CD4-positive, alpha-beta T cell treated with Interleukin-1 beta for 1 hour (primary cell): ENCODE data around the gene DIO3.

Source experiments
- DNase-seq, 2 donors: peaks; one replicate each; pipeline ENCODE4 v3.0.0-alpha.2; 2020 to 2022

Gene DIO3

DNA sequence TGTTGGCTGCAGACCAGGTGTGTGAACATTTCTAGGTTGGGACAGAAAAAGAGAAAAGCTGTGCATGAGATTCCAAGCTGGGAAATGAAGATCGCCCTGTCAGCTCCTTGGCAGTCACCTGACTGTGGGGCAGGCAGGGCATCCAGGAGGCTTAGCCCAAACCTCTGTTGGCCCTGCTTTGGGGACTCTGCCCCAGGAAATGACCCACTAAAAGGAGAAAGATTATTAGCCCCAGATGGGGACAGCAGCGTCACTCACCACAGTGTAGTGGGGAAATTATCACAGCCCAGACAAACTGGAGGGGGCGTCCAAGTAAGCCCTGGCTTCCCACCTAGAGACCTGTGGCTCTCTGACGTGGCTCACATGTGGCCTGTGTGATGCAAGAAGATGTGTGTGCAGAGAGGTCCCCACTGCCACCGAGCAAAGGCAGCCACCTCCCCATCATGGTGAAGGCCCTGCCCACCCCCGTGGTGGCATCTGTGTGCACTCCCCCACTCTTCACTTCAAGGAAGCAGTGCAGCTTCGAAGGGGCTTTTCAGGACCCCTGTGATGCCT lies 39.1 kb downstream of the DIO3 start:
- no peak for DNase-seq

DNA sequence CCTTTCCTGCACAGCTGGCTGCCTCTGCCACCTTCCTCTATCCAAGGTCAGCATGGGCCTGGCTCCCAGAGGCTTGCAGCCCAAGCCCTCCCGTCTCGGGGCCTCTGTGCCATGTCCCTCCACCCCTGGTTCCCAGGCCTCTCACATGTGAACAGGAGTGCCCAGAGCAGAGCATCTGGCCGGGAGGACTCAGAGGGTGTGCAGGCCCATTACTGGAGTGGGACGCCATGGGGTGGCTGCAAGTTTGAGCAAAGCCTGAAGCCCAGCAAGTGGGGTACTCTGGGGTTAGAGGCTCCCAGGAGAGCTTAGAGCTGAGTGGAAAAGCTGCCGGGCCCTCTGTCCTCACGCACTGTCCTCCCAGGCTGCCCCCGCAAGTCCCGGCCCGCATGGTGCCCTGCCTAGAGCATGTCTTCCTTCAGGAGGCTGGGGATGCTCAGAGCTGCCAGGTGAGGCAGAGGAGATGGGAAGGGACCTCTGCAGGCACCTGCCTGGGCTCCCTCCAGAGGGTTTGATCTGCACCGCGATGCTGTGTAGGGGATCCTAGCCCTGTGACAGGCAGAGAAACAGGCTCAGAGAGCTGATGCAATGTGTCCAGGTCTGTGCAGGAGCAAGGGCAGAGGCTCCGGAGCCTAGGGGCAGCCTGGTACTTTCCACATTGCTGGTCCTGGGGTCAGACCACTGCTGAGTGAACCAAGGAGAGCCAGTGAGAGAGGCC lies 39.8 kb downstream of the DIO3 start:
- DNase-seq: no peak

DNA sequence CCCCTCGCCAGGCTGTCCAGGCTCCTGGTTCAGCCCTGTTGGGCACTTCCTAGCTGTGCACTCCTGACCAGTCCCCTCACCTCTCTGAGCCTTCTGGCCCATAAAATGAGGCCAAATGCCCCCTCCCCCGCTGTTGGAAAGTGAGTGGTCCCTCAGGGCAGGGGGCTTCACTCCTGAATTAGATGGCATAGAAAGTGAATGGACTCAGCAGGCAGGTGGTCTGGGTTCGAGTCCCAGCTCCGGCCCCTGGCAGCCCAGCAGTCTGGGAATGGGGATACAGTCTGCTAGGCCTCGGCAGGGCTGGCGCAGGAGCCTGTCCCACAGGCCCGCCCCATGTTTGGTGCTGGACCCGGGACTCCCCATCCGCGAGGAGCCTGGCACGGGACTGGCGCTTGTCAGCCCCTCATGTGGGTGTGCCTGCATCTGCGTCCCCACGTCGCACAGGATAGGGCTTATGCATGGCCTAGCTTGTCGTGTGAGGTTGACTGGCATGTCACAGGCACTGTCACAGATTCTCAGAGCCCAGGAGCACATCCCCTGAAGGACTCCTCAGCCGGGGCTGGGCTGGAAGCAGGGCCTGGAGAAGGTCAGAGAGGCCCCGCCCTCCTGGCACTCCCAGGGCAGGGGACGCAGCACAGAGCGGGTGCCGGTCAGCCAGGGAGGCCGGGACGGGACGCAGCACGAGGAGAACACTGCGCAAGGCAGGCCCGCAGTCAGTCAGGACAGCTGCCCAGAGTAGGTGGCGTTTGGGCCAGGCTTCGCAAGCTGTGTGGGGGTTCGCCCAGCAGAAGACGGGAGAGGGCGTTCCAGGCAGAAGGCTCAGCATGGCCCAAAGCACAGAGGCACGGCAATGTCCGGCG lies 40.5 kb downstream of the DIO3 start:
- DNase-seq: no peak

DNA sequence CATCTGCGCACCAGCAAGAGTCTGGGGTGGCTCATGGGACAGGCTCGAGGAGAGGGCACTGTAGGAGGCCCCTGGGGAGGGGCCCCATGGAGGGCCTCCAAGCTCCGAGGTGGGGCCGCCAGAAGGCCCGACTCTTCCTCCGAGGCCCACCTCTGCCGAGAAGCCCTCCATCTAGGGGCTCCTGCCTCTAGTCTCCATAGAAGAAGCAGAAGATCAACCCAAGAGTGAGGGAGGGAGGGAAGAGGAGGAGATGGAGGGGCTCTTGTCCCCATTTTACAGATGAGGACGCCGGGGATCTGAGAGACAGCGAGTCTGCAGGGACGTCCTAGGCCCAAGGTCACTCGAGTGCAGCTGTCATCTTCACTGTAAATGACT lies 41.2 kb downstream of the DIO3 start:
- no peak for DNase-seq

DNA sequence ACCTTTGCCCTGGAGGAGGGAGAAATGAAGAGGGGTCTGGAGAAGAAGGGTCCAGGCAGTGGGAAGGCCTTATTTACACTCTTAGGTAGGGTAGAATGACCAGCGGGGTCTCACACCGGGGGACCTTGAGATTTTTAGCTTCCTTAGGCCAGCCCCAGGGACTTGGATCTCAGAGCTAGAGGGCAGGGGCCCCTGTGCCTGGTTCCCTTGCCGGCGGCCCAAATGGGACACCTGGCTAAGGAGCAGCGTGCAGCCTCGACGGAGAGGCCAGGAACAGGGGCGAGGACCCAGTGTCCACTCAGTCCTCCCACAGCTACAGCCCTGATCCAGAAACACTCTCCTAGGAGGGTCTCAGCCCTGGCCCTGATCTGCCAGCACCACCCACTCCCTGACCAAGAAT lies 41.8 kb downstream of the DIO3 start:
- DNase-seq: no peak

DNA sequence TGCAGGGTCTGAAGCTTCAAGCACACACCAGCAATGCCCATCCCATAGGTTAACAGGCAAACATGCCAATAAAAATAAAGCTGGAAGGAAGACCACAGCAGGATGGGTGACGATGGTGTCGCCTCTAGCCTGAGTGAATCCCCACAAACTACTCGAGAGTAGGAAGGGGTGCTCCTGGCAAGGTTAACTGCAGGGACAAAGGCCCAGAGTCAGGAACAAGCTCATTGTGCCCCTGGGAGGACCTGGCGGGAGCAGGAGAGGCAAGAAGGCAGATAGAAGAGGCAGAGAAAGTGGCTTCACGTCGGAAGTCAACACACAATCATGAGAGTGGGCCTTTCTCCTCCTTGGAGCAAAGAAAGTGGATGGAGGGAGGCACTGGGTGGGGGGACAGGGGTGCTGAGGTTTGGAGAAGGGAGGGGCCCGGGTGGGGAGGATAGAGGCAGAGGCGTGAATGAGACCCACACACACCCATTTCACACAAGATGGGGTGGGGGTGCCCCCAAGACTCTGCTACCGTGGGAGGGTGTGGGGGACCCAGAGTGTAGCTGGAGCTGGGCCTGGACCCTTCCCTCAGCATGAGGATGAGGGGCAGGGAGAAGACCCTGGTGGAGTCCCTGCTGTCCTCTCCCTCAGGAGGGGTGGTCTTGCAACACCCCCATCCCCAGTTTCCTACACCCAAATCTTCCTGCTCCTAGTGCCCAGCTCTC lies 43.1 kb downstream of the DIO3 start:
- no peak for DNase-seq

DNA sequence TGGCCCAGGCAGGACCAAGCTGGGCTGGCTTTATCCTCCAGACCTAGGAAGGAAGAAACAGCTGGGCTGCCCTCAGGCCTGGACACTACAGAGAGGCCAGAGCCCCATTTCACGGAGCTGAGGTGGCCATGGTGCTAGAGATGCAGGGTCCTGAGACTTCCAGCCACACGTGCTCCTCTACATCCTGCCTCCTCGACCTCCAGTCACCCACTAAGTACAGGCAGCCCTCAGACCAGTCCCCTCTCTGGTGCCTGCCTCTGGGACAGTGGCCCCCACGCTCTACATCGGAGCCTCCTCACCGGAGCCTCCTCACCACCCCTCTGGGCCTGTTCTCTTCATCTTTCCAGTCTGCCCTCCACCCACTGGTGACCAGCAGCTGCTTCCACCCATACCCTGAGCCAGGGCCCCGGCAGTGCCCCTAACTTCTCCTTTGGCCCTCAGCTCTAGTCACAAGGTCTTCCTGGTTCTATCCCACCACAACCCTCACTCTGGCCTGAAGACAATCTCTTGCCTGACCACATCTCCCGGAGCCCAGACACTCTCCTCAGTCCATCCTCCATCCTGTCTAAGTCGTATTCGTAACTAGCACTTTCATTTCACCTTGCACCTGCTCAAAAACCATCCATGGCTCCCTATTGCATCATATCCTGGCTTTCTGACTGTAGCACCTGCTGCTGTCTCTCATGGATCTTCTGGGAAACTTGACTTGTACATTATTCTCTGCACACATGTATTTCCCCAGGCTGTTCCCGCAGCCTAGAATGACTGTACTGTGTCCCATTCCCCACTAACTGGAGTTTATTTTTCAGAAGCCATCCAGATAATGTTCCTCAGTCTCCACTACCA lies 43.9 kb downstream of the DIO3 start:
- DNase-seq: no peak

DNA sequence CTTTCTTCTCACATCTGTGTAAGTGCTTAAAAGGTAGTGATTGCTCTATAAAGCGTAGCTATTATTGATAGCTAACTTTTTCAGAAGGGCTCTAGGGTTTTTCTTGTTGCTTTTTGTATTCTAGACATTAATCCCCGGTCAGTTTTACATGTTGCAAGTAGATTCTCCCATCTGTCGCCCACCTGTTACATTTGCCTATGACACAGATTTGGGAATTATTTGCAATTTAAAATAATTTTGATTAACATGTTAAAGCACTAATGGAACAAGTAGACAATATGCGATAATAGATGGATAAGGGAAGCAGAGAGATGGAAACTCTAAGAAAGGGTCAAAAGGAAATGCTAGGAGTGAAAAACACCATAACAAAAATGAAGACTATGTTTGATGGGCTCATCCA lies 44.5 kb downstream of the DIO3 start:
- no peak for DNase-seq
